ENCODE results near the gene EIF4A2.

Gene EIF4A2

GRCh38 chr3:186746008-186746407 lies 37.4 kb upstream of the EIF4A2 start:
- Histone ChIP-seq H4K20me1 (ENCODE audit: insufficient read depth, low read length) (no peaks in the 10 kb centered on the region), H3K4me1 (ENCODE audit: insufficient read depth, low read length) (no peaks in the 10 kb centered on the region), H3K4me2 (ENCODE audit: insufficient read depth, low read length) (no peak overlapping the region), H3K9me3 (ENCODE audit: insufficient read depth, low read length, severe bottlenecking) (no peaks in the 10 kb centered on the region), H2AFZ (ENCODE audit: low read depth, low read length) (no peak overlapping the region), H3K79me2 (ENCODE audit: insufficient read depth, low read length) (no peaks in the 10 kb centered on the region), H3K27ac (ENCODE audit: low read length) (no peak overlapping the region), H3K9ac (ENCODE audit: low read depth, low read length) (no peak overlapping the region), H3K36me3 (ENCODE audit: insufficient read depth, low read length) (no peaks in the 10 kb centered on the region), H3K4me3 (ENCODE audit: low read depth in 1 of 2, low read length in 2 of 2) (no peak overlapping the region), H3K27me3 (ENCODE audit: insufficient read depth, low read length, poor library complexity) (peaks cover 5% of the 10 kb centered on the region)
- 0 out of 3 replicates have a peak, but pooled peaks have one; percentile 39 for ATAC-seq (ENCODE audit: insufficient read depth, low read depth)
- DNase-seq = peak; percentile 12
- TF ChIP-seq CTCF (IDR thresholded peaks at IDR 0.05; ENCODE audit: borderline replicate concordance, extremely low read depth, low read length, poor library complexity, severe bottlenecking) (no peak), EZH2 (IDR thresholded peaks at IDR 0.05; ENCODE audit: borderline replicate concordance, low read depth, low read length, severe bottlenecking) (no peak)

- Histone ChIP-seq H3K9ac (ENCODE audit: low read depth, low read length) (no peak overlapping the region), H3K27ac (ENCODE audit: low read length) (no peak overlapping the region), H4K20me1 (ENCODE audit: insufficient read depth, low read length) (no peaks in the 10 kb centered on the region), H3K36me3 (ENCODE audit: insufficient read depth, low read length) (no peaks in the 10 kb centered on the region), H3K27me3 (ENCODE audit: insufficient read depth, low read length, poor library complexity) (peaks cover 3% of the 10 kb centered on the region), H3K4me1 (ENCODE audit: insufficient read depth, low read length) (no peaks in the 10 kb centered on the region), H3K9me3 (ENCODE audit: insufficient read depth, low read length, severe bottlenecking) (no peaks in the 10 kb centered on the region), H3K4me3 (ENCODE audit: low read depth in 1 of 2, low read length in 2 of 2) (no peak overlapping the region), H2AFZ (ENCODE audit: low read depth, low read length) (no peak overlapping the region), H3K79me2 (ENCODE audit: insufficient read depth, low read length) (no peaks in the 10 kb centered on the region), H3K4me2 (ENCODE audit: insufficient read depth, low read length) (no peak overlapping the region)
- TF ChIP-seq EZH2 (IDR thresholded peaks at IDR 0.05; ENCODE audit: borderline replicate concordance, low read depth, low read length, severe bottlenecking) (no peak), CTCF (IDR thresholded peaks at IDR 0.05; ENCODE audit: borderline replicate concordance, extremely low read depth, low read length, poor library complexity, severe bottlenecking) (no peak)
- ATAC-seq (ENCODE audit: insufficient read depth, low read depth) (no peak), DNase-seq (no peak)
These were observed 33.1 kb upstream of the EIF4A2 start for GRCh38 chr3:186750316-186750715.

GRCh38 chr3:186751480-186751879 lies 31.9 kb upstream of the EIF4A2 start:
- Histone ChIP-seq H3K36me3 (ENCODE audit: insufficient read depth, low read length) (no peaks in the 10 kb centered on the region), H3K27me3 (ENCODE audit: insufficient read depth, low read length, poor library complexity) (peaks cover 9% of the 10 kb centered on the region), H4K20me1 (ENCODE audit: insufficient read depth, low read length) (no peaks in the 10 kb centered on the region), H3K27ac (ENCODE audit: low read length) (no peak overlapping the region), H3K4me3 (ENCODE audit: low read depth in 1 of 2, low read length in 2 of 2) (no peak overlapping the region), H3K4me1 (ENCODE audit: insufficient read depth, low read length) (no peaks in the 10 kb centered on the region), H3K9ac (ENCODE audit: low read depth, low read length) (no peak overlapping the region), H3K9me3 (ENCODE audit: insufficient read depth, low read length, severe bottlenecking) (no peaks in the 10 kb centered on the region), H3K79me2 (ENCODE audit: insufficient read depth, low read length) (no peaks in the 10 kb centered on the region), H2AFZ (ENCODE audit: low read depth, low read length) (no peak overlapping the region), H3K4me2 (ENCODE audit: insufficient read depth, low read length) (no peak overlapping the region)
- ATAC-seq (ENCODE audit: insufficient read depth, low read depth) (no peak), DNase-seq (no peak)
- no peak for TF ChIP-seq EZH2 (IDR thresholded peaks at IDR 0.05; ENCODE audit: borderline replicate concordance, low read depth, low read length, severe bottlenecking)
- no peak for TF ChIP-seq CTCF (IDR thresholded peaks at IDR 0.05; ENCODE audit: borderline replicate concordance, extremely low read depth, low read length, poor library complexity, severe bottlenecking)

GRCh38 chr3:186754006-186754405 lies 29.4 kb upstream of the EIF4A2 start:
- Histone ChIP-seq H3K9me3 (ENCODE audit: insufficient read depth, low read length, severe bottlenecking) (no peaks in the 10 kb centered on the region), H3K4me3 (ENCODE audit: low read depth in 1 of 2, low read length in 2 of 2) (no peak overlapping the region), H3K27ac (ENCODE audit: low read length) (no peak overlapping the region), H3K4me2 (ENCODE audit: insufficient read depth, low read length) (no peak overlapping the region), H4K20me1 (ENCODE audit: insufficient read depth, low read length) (no peaks in the 10 kb centered on the region), H3K36me3 (ENCODE audit: insufficient read depth, low read length) (no peaks in the 10 kb centered on the region), H3K79me2 (ENCODE audit: insufficient read depth, low read length) (no peaks in the 10 kb centered on the region), H3K27me3 (ENCODE audit: insufficient read depth, low read length, poor library complexity) (peaks cover 9% of the 10 kb centered on the region), H3K9ac (ENCODE audit: low read depth, low read length) (no peak overlapping the region), H2AFZ (ENCODE audit: low read depth, low read length) (no peak overlapping the region), H3K4me1 (ENCODE audit: insufficient read depth, low read length) (no peaks in the 10 kb centered on the region)
- ATAC-seq (ENCODE audit: insufficient read depth, low read depth) (no peak), DNase-seq (no peak)
- TF ChIP-seq EZH2 (IDR thresholded peaks at IDR 0.05; ENCODE audit: borderline replicate concordance, low read depth, low read length, severe bottlenecking) (no peak), CTCF (IDR thresholded peaks at IDR 0.05; ENCODE audit: borderline replicate concordance, extremely low read depth, low read length, poor library complexity, severe bottlenecking) (no peak)
